ENCODE results near the gene PLA2G4D.

PLA2G4D gene

GRCh38 chr15:42027521-42027920, 66.8 kb downstream of the PLA2G4D start:
- Histone ChIP-seq H3K27me3 (ENCODE audit: insufficient read depth, low read length) (0 out of 2 replicates have a peak, but pooled peaks cover 4% of the 10 kb centered on the region), H3K79me2 (ENCODE audit: insufficient read depth, low read length) (no peaks in the 10 kb centered on the region), H2AFZ (ENCODE audit: low read length) (no peak overlapping the region), H3K27ac (ENCODE audit: low read depth, low read length, poor library complexity, severe bottlenecking) (no peak overlapping the region), H4K20me1 (ENCODE audit: insufficient read depth, low read length) (no peaks in the 10 kb centered on the region), H3K9me3 (ENCODE audit: low read length) (no peaks in the 10 kb centered on the region), H3K9me2 (ENCODE audit: low read depth, low read length) (no peaks in the 10 kb centered on the region), H3K9ac (ENCODE audit: low read length) (no peak overlapping the region), H3K4me3 (ENCODE audit: low read depth, low read length, poor library complexity, severe bottlenecking) (no peak overlapping the region), H3K36me3 (ENCODE audit: insufficient read depth, low read length) (no peaks in the 10 kb centered on the region), H3K4me2 (ENCODE audit: low read length) (no peak overlapping the region), H3F3A (ENCODE audit: insufficient read depth, low read length) (no peaks in the 10 kb centered on the region), H3K4me1 (ENCODE audit: insufficient read depth, low read length, severe bottlenecking) (no peaks in the 10 kb centered on the region)
- TF ChIP-seq EZH2 (IDR thresholded peaks at IDR 0.05; ENCODE audit: borderline replicate concordance, low read length) = no peak
- no peak for TF ChIP-seq CTCF (IDR thresholded peaks at IDR 0.05; ENCODE audit: low read length)

GRCh38 chr15:42024303-42024702, 70.1 kb downstream of the PLA2G4D start:
- Histone ChIP-seq H3K27me3 (ENCODE audit: insufficient read depth, low read length) (0 out of 2 replicates have a peak, but pooled peaks cover 4% of the 10 kb centered on the region), H3K4me1 (ENCODE audit: insufficient read depth, low read length, severe bottlenecking) (no peaks in the 10 kb centered on the region)
- TF ChIP-seq EZH2 (IDR thresholded peaks at IDR 0.05; ENCODE audit: borderline replicate concordance, low read length) (no peak), CTCF (IDR thresholded peaks at IDR 0.05; ENCODE audit: low read length) (no peak)

GRCh38 chr15:42021593-42021992, 72.8 kb downstream of the PLA2G4D start:
- Histone ChIP-seq H3K79me2 (ENCODE audit: insufficient read depth, low read length) (no peaks in the 10 kb centered on the region), H3K27me3 (ENCODE audit: insufficient read depth, low read length) (no peaks in the 10 kb centered on the region; the same call in 1 of the 2 replicates), H3K4me1 (ENCODE audit: insufficient read depth, low read length, severe bottlenecking) (no peaks in the 10 kb centered on the region), H4K20me1 (ENCODE audit: insufficient read depth, low read length) (no peaks in the 10 kb centered on the region), H3K27ac (ENCODE audit: low read depth, low read length, poor library complexity, severe bottlenecking) (no peak overlapping the region), H3K36me3 (ENCODE audit: insufficient read depth, low read length) (no peaks in the 10 kb centered on the region), H3K9ac (ENCODE audit: low read length) (no peak overlapping the region), H3K9me2 (ENCODE audit: low read depth, low read length) (no peaks in the 10 kb centered on the region), H3K9me3 (ENCODE audit: low read length) (no peaks in the 10 kb centered on the region; the same call in 1 of the 2 replicates), H2AFZ (ENCODE audit: low read length) (no peak overlapping the region), H3K4me3 (ENCODE audit: low read depth, low read length, poor library complexity, severe bottlenecking) (no peak overlapping the region), H3K4me2 (ENCODE audit: low read length) (no peak overlapping the region), H3F3A (ENCODE audit: insufficient read depth, low read length) (no peaks in the 10 kb centered on the region)
- TF ChIP-seq EZH2 (IDR thresholded peaks at IDR 0.05; ENCODE audit: borderline replicate concordance, low read length) = no peak
- TF ChIP-seq CTCF (IDR thresholded peaks at IDR 0.05; ENCODE audit: low read length) = no peak

More at GRCh38 chr15:42024303-42024702, 70.1 kb downstream of the PLA2G4D start:
- Histone ChIP-seq H2AFZ (ENCODE audit: low read length) (no peak overlapping the region), H3K4me2 (ENCODE audit: low read length) (no peak overlapping the region), H3K4me3 (ENCODE audit: low read depth, low read length, poor library complexity, severe bottlenecking) (no peak overlapping the region), H3K27ac (ENCODE audit: low read depth, low read length, poor library complexity, severe bottlenecking) (no peak overlapping the region), H3K79me2 (ENCODE audit: insufficient read depth, low read length) (no peaks in the 10 kb centered on the region), H3K36me3 (ENCODE audit: insufficient read depth, low read length) (no peaks in the 10 kb centered on the region), H3K9ac (ENCODE audit: low read length) (no peak overlapping the region), H3F3A (ENCODE audit: insufficient read depth, low read length) (no peaks in the 10 kb centered on the region), H3K9me3 (ENCODE audit: low read length) (no peaks in the 10 kb centered on the region; the same call in 1 of the 2 replicates), H4K20me1 (ENCODE audit: insufficient read depth, low read length) (no peaks in the 10 kb centered on the region), H3K9me2 (ENCODE audit: low read depth, low read length) (no peaks in the 10 kb centered on the region)
